ENCODE results near the gene KIF5A.
A peak's percentile ranks its signal among the peaks of the same experiment; 100 is the strongest.
"Not testable (repeated sequence)": the region's sequence is repeated elsewhere in the genome, so short reads cannot be mapped to it uniquely, and the experiment has no call there.

The KIF5A gene

DNA sequence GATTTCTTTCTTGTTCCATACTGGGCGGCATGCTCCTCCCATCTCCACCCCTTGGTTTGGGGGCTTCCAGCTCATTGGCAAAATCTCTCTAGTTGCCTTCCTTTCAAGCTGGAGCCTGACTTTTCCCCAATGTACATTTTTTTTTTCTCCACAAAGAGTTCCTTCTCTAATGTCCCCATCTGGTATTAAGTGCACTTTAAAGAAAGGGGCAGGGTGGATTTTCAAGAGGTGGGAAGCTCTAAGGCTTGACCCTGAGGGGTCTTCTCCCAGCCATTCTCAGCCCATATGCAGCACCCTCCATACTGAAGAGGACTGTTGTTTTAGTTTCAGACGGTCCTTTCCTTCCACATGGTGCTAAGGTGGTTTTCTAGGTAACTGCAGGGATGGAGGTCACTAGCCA is 35.3 kb downstream of the KIF5A start:
- no peak for DNase-seq

DNA sequence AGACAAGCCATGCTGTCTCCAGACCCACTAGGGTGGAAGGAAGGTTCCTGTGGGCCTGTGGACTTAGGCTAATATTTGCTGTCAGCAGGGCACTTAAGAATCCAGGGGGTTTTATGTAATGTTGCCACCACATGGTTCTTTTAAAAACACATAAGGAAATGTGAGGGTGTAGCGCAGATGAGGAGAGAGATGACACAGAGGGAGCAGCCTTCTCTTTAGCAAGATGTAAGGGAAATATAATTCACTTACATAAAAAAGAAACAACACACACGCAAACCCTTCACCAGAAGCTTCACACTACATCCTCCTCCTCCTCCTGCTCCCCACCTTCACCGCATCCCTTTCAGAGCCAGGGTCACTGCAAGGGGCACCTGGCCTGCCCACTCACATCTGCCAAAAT is 36.3 kb downstream of the KIF5A start:
- DNase-seq = no peak

DNA sequence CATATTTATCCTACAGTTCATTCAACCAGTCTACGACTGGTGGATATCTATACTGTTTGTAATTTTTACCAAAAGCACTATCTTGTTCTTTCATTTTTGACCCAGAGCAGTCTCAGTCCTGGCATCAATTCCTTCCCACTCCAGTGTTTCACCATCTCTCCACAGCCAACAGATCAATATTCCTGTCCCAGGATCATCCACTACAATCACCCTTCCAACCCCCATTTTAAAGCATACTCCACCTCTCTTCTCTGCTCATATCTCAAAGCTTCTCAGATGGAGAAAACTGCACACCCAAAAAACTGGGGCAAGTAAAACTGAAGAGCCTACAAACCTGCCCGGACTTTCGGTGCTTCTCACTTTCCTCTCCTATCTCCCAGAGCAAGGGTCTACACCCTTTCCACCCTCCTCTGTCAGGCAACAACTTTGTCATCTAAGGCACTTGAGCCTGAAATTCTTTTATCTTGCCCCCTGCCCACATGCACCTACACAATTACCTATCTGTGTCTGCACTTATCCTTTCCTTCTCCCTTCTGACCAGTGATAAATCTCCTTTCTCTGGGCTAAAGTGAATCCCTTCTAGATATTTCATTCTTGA is 37.1 kb downstream of the KIF5A start:
- DNase-seq = no peak

DNA sequence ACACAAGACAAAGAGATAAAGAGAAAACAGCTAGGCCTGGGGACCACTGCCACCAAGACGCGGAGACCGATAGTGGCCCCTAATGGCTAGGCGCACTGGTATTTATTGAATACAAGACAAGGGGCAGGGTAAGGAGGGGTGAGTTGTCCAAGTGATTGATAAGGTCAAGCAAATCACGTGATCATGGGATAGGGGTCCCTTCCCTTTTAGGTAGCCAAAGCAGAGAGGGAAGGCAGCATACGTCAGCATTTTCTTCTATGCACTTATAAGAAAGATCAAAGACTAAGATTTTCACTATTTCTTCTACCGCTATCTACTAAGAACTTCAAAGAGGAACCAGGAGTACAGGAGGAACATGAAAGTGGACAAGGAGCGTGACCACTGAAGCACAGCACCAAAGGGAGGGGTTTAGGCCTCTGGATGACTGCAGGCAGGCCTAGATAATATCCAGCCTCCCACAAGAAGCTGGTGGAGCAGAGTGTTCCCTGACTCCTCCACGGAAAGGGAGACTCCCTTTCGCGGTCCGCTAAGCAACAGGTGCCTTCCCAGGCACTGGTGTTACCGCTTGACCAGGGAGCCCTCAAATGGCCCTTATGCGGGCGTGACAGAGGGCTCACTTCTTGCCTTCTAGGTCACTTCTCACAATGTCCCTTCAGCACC is 39.2 kb downstream of the KIF5A start:
- not testable (repeated sequence) for DNase-seq

DNA sequence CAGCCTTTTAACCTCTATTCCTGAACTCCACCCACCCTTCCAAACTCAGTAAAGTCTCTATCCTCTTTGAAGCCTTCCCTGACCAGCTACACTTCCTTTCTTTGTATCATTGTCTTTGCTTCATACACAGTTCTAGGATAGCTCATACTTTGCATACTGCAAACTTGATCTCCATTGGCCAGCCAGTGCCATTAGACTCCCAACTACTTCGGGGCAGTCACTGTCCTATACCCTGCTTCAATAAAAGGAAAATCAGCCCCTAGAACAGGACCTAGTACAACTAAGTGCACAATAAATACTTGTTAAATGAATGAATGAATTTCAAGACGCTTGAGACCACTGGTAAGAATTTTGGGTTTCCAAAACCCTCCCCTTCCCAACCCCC is 40.6 kb downstream of the KIF5A start:
- DNase-seq = no peak

DNA sequence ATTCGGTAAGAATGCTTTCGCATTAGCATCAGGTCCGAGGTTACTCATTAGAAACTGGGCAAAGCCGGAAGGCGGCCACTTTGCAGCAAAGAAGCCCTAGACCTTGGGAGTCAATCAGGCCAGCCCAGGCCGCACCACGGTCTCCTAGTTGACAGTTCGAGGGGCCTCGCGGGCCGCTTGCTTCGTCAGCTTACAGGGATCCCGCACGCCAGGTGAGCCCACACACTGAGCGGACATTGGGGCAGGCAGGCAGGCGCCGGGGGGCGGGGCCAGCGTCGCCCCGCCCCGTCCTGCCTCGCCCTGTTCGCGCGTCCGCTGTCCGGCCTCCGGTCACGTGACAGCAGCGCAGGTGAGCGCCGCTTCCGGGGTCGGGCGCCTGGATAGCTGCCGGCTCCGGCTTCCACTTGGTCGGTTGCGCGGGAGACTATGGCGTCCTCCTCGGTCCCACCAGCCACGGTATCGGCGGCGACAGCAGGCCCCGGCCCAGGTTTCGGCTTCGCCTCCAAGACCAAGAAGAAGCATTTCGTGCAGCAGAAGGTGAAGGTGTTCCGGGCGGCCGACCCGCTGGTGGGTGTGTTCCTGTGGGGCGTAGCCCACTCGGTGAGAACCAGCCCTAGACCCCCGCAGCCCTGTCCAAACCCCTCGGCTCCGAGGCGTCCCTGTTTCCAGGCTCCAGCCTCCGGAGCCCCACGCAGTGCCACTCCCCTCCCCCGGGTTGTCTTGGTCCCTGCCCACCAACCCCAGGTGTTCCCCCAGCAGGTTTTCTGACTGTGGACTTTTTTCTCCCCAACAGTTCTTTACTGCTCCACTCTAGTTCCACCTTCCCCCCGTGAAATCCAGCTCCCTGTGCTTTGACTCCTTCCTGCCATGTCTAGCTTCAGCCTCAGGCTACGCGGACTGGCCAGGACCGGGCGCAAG is 41.3 kb downstream of the KIF5A start, which contains the start of gene PIP4K2C:
Gene PIP4K2C, plus strand, starts transcription at position 329 of the 918 bp plus-strand sequence. Its CDS starts 98 bp downstream, at position 427.
- peak; percentile 67 for DNase-seq

DNA sequence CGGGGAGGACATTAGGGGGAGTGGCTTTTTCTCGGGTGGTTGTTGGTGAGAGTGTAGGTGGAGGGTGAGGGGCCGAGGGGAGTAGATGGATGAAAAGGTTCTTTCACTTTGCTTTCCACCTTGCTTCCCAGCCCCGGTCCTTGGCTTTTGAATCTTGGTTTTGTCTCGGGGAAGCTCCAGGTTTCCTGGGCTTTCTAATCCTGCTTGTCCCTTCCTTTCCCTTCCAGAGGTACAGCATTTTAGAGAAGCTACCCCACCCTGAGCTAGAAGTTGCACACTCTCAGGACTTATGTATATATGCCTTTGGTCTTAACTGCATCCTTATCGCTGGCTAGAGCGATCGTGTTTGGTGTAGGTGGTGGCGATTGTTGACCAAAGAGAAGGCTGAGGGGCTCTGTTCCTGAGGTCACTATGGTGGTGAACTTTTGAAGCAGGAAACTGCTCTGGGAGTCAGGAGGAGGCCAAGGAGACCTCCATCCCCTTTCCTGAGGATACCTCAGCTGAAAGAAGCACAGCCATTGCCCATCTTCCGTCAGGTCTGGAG is 42.0 kb downstream of the KIF5A start:
- DNase-seq = no peak

DNA sequence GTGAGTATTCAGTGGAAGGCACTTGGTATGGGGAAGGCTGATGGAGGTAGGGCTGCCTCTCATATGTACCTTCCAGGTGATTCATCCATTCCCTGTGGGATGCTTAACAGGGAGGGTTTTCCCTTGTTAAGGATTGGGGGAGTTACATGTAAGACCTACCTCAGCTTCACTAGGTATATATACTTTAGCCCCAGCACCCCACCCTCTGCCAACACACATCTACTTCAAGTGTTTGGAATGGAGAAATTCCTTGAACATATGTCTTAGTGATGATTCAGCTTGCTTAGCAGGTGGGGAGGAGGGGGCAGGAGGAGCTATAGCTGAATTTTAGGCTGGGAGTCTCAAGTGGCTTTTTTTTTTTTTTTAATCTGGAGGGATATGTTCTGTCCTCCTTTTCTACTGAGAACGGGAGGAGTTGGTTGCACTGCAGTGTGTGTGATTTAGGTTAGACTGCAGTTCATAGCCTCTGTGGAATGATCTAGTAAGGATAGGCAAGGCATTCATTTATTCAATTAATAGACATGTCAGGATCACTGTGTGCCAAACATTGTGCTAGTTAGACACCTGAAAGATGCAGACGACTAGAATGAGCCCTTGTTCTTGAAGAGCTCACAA is 42.8 kb downstream of the KIF5A start:
- no peak for DNase-seq

DNA sequence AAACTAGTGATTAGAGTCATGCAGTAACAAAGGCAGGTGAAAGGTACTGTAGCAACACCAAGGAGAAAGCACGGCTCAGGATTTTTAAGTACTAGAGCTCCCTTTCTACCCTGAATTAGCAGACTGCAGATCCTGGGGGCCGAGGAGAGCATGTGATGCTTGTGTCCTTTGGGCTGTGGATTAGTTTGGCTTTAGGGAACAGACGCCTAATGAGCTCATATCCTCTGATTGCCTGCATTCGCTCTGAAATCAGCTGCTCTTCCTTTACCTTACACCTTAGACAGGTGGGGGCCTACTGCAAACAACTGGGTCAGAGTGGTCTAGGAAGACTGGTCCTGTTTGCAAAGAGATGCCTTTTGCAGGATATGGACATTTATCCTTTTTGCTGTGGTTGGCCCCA is 43.3 kb downstream of the KIF5A start:
- no peak for DNase-seq

DNA sequence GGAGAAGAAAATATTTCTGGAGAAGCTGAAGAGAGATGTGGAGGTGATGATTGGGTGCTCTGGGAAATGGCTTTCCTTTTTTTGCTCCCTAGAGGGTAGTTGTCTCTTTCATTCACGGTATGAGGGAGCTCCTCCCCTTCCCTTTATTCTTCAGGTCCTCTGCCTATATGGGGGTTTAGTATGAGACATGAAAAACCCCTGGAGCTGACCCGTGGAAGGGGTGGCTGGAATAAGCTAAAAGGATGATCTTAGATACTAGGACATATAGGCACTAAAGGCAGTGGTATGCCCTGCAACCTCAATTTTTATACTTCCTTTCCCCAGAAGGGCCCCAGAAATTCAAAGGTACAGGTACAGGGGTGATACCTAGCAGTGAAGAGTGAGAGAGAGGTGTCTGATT is 50.6 kb downstream of the KIF5A start:
- DNase-seq = no peak

DNA sequence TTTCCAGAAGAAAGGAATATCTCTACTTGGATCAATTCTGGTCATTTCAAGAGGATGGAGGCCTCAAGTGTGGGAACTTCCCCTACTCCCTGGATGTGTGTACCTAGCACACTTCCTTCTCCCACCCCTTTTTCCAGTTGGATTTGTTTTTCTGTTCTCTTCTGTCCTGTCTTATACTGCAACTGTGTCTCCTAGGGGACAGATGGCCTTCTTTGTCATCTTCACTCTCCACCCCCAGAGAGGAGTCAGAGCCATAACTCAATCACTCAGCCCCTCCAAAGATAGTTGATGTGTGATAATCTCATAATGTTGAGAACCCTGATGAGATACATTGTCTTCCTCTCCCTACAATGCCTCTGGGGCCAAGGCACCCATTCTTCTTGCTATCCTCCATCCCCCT is 52.7 kb downstream of the KIF5A start:
- no peak for DNase-seq

DNA sequence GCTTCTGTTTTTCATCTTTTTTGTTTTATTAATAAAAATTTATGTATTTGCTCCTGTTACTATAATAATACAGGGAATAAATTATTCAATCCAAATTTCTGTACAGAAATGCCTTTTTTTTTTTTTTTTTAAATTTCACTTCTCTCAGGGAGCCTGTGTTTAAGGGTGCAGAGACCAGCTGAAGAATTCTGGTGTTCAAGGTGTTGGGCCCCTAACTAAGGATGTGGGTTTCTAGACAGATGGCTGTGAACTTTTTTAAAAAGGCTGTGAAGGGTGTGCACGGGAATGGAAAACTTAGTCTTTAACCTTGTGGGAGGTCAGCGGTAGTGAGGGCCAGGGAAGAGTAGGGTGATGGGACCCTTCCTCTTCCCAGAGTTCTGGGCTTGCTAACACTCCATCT is 53.5 kb downstream of the KIF5A start:
- DNase-seq = no peak

DNA sequence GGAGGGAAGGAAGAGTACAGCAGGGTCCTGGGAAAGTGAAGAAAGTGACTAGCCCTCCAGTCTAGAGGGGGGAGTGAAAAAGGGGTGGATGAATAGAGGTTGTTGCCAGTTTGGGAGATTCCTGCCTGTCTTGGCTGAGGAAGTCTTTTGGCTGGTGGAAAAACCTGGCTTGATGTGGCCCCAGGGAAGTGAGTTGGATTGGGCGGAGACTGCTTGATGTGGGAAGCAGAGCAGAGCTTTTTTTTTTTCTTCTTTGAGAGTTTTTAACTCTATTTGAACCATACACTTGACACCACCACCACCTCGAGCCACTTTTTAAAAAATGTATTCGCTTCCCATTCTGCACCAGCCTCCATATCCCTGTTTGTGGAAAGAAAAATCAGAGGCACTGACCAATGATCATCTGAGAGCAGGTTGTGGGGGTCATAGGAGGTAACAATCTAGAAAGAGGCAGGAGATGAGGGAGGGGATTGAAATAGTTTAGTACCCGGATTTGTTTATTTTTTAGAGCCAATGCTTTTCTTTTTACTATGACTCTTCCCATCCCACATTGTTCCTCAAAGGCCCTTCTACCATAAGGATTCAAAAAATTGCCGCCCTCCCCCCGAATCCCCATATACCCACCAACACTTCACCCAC is 54.1 kb downstream of the KIF5A start:
- DNase-seq = peak; percentile 89

DNA sequence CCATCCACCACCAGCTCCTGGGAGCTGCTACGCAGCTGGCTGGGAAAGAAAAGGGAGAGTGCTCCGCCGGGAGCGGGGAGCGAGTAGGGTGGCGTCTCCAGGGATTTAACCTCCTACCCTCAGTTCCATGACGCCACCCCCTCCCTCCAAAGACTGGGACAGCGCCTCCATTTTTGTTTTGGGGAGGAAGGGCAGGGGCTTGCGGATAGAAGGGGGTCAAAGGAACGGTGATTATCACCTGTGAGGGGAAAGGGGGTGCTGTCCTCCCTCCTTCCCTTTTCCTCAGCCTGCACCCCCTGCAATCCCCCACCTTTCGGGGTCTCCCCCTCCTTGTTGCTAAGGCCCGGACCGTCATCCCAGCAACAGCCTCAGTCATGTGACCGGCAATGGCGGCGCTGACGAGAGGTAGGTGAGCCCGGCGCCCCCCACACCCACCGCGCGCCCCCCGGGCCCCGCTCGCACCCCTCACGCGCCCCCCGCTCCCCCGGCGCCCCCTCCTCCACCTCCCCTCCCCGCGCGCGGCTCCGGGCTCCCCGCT is 54.7 kb downstream of the KIF5A start, which contains the start of gene DTX3:
Gene DTX3, plus strand, starts transcription at position 371 of the 538 bp plus-strand sequence. CDS start 1,694 bp downstream, outside the sequence.
- DNase-seq = peak; percentile 55

DNA sequence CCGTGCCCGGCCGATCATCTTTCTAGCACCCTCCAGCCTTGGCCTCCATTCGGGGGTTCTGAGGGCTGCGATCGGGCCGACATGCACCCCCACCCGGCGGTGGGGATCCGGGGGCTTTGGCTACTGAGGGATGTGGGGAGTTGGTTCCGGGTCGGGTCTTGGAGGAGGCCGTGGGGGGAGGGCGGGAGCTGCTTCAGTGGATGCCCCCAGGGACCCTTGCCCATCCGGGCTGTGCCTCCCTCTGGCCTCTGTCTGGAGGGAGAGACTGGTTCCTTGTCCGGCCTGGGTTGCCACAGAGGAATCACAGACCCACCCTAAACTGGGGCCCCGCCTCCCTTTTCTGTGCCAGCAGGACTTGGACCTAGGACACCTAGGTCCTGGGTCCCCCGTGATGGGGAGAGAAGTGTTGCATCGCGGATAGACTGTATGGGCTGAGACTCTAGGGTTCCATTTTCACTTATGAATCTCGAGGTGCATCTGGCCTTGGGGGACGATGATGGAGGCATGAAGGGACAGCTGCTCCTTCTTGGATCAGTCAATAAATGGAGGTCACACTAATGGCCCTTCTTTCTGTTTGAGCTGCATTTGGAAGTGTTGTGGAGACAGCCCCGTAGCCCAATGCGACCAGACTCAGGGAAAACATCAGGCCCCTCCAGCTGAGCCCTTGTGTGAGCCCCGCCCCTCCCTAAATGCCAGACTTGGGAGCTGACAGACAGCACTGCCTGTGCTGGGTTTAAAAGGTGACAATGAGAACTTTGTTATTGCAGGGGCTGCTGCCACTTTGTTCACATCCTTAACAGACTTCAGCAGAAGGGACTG is 55.4 kb downstream of the KIF5A start:
- peak; percentile 62 for DNase-seq

DNA sequence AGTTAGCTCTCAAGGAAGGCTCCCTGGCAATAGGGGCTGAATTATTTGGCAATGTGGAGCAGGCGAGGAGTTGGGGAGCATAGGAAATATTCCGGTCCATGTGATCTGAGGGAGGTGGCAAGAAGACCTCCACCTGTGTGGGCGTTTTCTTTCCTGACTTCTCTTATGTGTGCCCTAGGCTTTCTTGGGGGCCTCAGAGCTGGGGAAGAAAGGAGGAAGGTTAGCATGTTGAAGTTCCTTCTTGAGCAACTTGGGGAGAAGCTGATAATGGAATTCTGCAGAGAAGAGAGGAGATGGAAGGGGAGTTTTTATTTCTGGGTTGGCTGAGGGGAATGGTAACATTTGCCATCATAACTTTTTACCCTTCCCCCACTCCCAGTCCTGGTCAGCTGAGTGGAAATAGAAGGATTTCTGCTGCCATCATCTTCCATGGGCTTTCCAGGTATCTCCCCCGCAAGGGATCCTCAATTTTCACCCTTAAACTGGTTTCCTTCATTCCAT is 56.0 kb downstream of the KIF5A start:
- DNase-seq = no peak

DNA sequence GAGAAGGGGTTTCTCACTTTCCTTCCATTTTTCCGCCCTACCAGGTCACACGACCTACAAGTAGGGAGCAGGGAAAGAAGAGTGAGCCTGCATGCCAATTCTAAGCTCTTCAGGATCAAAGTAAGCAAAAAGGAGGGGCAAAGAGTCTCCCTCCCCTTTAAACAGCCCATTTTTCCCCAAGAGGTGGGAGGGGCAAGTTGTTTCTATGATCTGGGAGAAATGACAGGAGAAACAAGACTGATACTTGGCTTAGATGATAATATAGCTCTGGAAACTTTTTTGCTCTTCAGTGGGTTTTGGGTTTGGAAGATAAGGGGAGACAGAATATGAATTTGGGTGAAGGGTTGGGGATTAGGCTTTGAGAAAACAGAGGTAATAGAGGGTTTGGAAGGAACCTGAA is 56.6 kb downstream of the KIF5A start:
- DNase-seq = no peak

DNA sequence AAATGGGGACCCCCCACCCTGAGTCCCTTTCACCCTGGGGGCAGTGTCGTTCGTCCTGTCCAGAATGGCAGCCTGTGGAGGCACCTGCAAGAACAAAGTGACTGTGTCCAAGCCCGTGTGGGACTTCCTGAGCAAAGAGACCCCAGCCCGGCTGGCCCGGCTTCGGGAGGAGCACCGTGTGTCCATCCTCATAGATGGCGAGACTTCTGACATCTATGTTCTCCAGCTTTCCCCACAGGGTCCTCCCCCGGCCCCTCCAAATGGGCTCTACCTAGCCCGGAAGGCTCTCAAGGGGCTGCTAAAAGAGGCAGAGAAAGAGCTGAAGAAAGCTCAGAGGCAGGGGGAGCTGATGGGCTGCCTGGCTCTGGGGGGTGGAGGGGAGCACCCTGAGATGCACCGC is 57.0 kb downstream of the KIF5A start:
- DNase-seq = no peak

DNA sequence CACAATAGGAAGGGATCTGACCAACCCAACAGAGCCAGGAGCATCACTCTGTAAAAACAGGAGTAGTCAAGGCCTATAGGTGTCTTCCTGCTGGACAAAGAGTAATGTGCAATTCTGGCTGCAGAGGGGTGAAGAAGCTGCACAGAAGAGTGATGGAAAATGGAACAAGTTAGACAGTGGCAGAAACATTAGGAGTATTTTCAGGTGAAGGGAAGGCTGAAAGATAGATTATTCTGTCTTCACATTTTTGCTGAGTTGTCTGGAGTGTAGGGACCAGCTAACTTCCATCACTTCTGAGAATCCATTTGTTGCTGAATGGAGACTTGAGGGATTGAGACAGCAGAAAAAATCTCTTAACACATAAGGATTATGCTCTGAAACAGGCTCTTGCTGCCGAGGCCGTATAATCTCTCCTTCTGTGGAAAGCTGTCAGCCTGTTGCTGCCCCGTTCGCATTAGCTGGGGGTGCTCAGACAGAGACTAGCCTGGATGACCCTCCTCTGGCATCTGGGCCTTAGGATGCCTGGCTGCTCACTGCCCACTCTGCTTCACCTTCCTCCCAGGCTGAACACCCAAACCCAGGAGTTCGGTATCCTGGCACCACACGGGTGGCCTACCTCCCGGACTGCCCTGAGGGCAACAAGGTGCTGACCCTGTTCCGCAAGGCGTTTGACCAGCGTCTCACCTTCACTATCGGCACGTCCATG is 58.3 kb downstream of the KIF5A start:
- no peak for DNase-seq

DNA sequence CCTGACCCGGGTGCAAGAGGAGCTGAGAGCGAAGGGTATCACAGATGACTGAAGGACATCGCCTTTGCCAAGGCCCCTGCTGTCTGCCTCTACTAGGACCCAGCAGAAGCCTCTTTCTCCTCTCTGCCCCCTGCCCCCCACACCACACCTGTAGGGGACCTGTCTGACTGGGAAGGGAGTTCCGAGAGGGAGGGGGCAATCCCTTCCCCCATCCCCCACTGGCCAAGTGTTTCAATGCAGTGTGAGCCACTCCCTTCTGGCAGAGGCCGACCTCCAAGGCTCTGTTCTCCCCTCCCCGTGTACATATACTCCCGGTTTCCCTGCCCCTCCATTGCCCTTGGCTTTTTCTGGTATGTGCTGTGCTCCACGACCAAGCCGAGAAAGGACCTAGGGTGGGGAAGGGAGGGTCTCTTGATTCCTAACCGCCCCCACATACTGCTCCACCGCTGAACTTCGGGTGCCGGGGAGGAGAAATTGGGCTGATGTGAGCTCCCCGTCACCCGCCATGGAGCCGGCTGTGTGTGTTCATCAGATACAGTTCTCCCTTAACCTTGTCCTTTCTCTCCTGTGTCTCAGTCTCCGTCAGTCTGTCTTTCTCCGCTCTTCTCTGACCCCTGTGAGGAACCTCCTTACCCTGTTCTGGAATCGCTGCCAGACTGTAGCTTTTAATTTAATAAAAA is 59.4 kb downstream of the KIF5A start:
- no peak for DNase-seq
